HepG2 (cell line): ENCODE results near the gene CKS2. TPM values are rescaled to one million over a fixed set of nuclear protein-coding genes. Genes with fewer than 3 reads are reported as not detected.

Experiments used
- ATAC-seq: fragments of 200-7000 bp; cut with Tn5 transposase; 3 replicates; pipeline ENCODE4 v1.9.1; 2020; ENCODE audit warnings: mild to moderate bottlenecking, moderate library complexity
- BruUV-seq: library from RNA; stranded (reverse); fragments of 400-500 nt; replicated peaks from 2 replicates; lab custom pipeline; 2021; lab: Mats Ljungman, UMichigan
- CTCF ChIA-PET: fragments of 300-600 bp; formaldehyde crosslinking; extraction: SDS; loops from one replicate; lab custom pipeline; 2021; ENCODE audit warnings: low total read pairs, inconsistent platforms, low intra/inter-chr PET ratio; lab: Yijun Ruan, JAX
- POLR2A ChIA-PET: fragments of 350-600 bp; sonication (Branson Sonifier 250); formaldehyde crosslinking; loops from one replicate; lab custom pipeline; 2020; ENCODE audit warnings: antibody characterized with exemption, inconsistent platforms; lab: Yijun Ruan, JAX
- DNase-seq: peaks from one replicate; pipeline ENCODE4 v3.0.0-alpha.2; 2015; ENCODE audit warnings: low spot score
- FAIRE-seq: peaks from 3 replicates; lab custom pipeline; 2011; peaks lifted over from hg19 to GRCh38; lab: Jason Lieb, UNC
- H2AFZ ChIP-seq: one replicate; pipeline ENCODE4 v1.6.1; 2011; ENCODE audit warnings: low read length, inconsistent platforms
- H3K27ac ChIP-seq: fragments of 300-600 bp; 3 replicates; pipeline ENCODE4 v1.8.0; 2011; ENCODE audit warnings: mixed run types, mild to moderate bottlenecking, mixed read lengths, low read length, inconsistent platforms; ENCODE audit not compliant: insufficient read depth; ENCODE audit errors: extremely low read length
- H3K27me3 ChIP-seq, 2 experiments: fragments of 200-600 bp in 1 of 2; 2 replicates in 1 of 2; 3 replicates in 1 of 2; pipeline versions ENCODE4 v1.6.0 to v1.8.0; 2011; ENCODE audit warnings: low read length in 2 of 2, mild to moderate bottlenecking in 2 of 2, moderate library complexity in 2 of 2, inconsistent platforms in 1 of 2; ENCODE audit not compliant: insufficient read depth in 2 of 2, control insufficient read depth in 1 of 2
- H3K36me3 ChIP-seq, 2 experiments: fragments of 200-600 bp in 1 of 2; replicated peaks in 1 of 2; 2 replicates in 1 of 2; 3 replicates in 1 of 2; pipeline versions ENCODE4 v1.5.1 to v1.8.0; 2011; ENCODE audit warnings: low read length in 2 of 2, inconsistent platforms in 1 of 2; ENCODE audit not compliant: insufficient read depth in 2 of 2, control insufficient read depth in 1 of 2
- H3K4me1 ChIP-seq: 2 replicates; pipeline ENCODE4 v1.5.1; 2012; ENCODE audit warnings: low read length, inconsistent platforms; ENCODE audit not compliant: insufficient read depth
- H3K4me2 ChIP-seq: 2 replicates; pipeline ENCODE4 v1.6.0; 2011; ENCODE audit warnings: low read depth, low read length, inconsistent platforms
- H3K4me3 ChIP-seq, 3 experiments: fragments of 200-600 bp in 1 of 3; sonication (generic), shearing (Covaris generic) in 1 of 3; replicated peaks in 1 of 3; 2 replicates each; pipeline ENCODE4 v1.5.1; 2011 to 2016; ENCODE audit warnings: low read length in 3 of 3, inconsistent platforms in 2 of 3, low read depth in 2 of 3, mild to moderate bottlenecking in 2 of 3, control low read depth in 1 of 3, mixed read lengths in 1 of 3; ENCODE audit not compliant: insufficient read depth in 1 of 3
- H3K79me2 ChIP-seq: one replicate; pipeline ENCODE4 v1.6.1; 2011; ENCODE audit warnings: low read length, inconsistent platforms; ENCODE audit not compliant: insufficient read depth
- H3K9ac ChIP-seq: 2 replicates; pipeline ENCODE4 v1.6.0; 2011; ENCODE audit warnings: mild to moderate bottlenecking, low read depth, low read length, inconsistent platforms; ENCODE audit not compliant: insufficient read depth
- H3K9me3 ChIP-seq: 2 replicates; pipeline ENCODE4 v1.5.1; 2012; ENCODE audit warnings: mild to moderate bottlenecking, low read length
- H4K20me1 ChIP-seq: 2 replicates; pipeline ENCODE4 v1.6.0; 2011; ENCODE audit warnings: inconsistent platforms, mild to moderate bottlenecking, low read length, moderate library complexity; ENCODE audit not compliant: insufficient read depth
- FIP1L1 ChIP-seq: fragments of 200-400 bp; formaldehyde crosslinking; IDR thresholded peaks from 2 replicates; pipeline ENCODE4 v1.6.1; 2018; ENCODE audit warnings: low read depth, mild to moderate bottlenecking, low read length, moderate library complexity, borderline replicate concordance; ENCODE audit not compliant: insufficient read depth
- FOXK1 ChIP-seq: sonication (generic); formaldehyde crosslinking; IDR thresholded peaks from 2 replicates; pipeline ENCODE4 v1.4.0; 2020; ENCODE audit warnings: low read depth, missing genetic modification reagents, borderline replicate concordance
- KAT7 ChIP-seq: IDR thresholded peaks from 2 replicates; pipeline ENCODE4 v1.6.1; 2018; ENCODE audit warnings: borderline replicate concordance, missing compliant biosample characterization
- KLF15 ChIP-seq: sonication (generic); formaldehyde crosslinking; IDR thresholded peaks from 2 replicates; pipeline ENCODE4 v1.8.1; 2023; ENCODE audit warnings: borderline replicate concordance, mild to moderate bottlenecking, inconsistent platforms, missing genetic modification reagents, mixed read lengths
- REXO4 ChIP-seq: sonication (generic); formaldehyde crosslinking; IDR thresholded peaks from 2 replicates; pipeline ENCODE4 v1.8.0; 2022; ENCODE audit warnings: missing genetic modification reagents, mild to moderate bottlenecking, borderline replicate concordance
- ZFP82 ChIP-seq: sonication (generic); formaldehyde crosslinking; IDR thresholded peaks from 2 replicates; pipeline ENCODE4 v1.5.1; 2020; ENCODE audit warnings: mild to moderate bottlenecking, missing genetic modification reagents, borderline replicate concordance
- ZNF556 ChIP-seq: sonication (generic); formaldehyde crosslinking; IDR thresholded peaks from 2 replicates; pipeline ENCODE4 v1.4.0; 2020; ENCODE audit warnings: mild to moderate bottlenecking, missing genetic modification reagents, borderline replicate concordance
- ZNF816 ChIP-seq: sonication (generic); formaldehyde crosslinking; IDR thresholded peaks from 2 replicates; pipeline ENCODE4 v1.8.0; 2022; ENCODE audit warnings: missing genetic modification reagents, mild to moderate bottlenecking, borderline replicate concordance
- WGBS: methylation state at CpG from one replicate; pipeline ENCODE4 v1.1.6; 2017; ENCODE audit warnings: low lambda C conversion rate; 5-methylcytosine and 5-hydroxymethylcytosine counted together
- in situ Hi-C: cut with HindIII; loops from 2 replicates; pipeline ENCODE4 v1.10.0; 2017; ENCODE audit warnings: low pct_unique_long_range_greater_than_20kb; ENCODE audit not compliant: extremely low pct_ligation_motif_present
- intact Hi-C: fragments of 100-400 bp; cut with micrococcal nuclease; formaldehyde crosslinking; loops from one replicate; pipeline ENCODE4 v1.10.0; 2022; ENCODE audit not compliant: unreplicated experiment
- polyA plus RNA-seq, 8 experiments: library from polyadenylated mRNA; depleted of rRNA in 3 of 8; stranded (reverse) in 7 of 8; unstranded in 1 of 8; fragments of >200 nt; fragmentation: Illumina TruSeq in 4 of 8; extraction: Trizol in 4 of 8; gene quantifications; 2 replicates each; pipeline versions ENCODE4 v1.2.1 to v1.2.3, GENCODE V29; 2011 to 2016; ENCODE audit warnings: low read depth in 4 of 8, missing spikeins in 1 of 8, mixed read lengths in 1 of 8; ENCODE audit not compliant: insufficient read depth in 1 of 8
- total RNA-seq, 5 experiments: library from RNA; depleted of rRNA; stranded (reverse); fragments of >200 nt; fragmentation: Illumina TruSeq; extraction: Trizol; gene quantifications; 2 replicates each; pipeline ENCODE4 v1.2.3, GENCODE V29; 2016; ENCODE audit warnings: low read depth in 1 of 5
- TF ChIP-seq, protein P1 (sequence below): sonication (generic); formaldehyde crosslinking; IDR thresholded peaks from 2 replicates; pipeline ENCODE4 v1.8.1; 2023; ENCODE audit warnings: mild to moderate bottlenecking, inconsistent platforms, moderate library complexity, missing genetic modification reagents, borderline replicate concordance

Gene CKS2
- total and polyA plus RNA-seq, 2 of the 13 experiments (the other 11 are each of a cell fraction or from before 2014, with no cell fraction given): 251 to 317 TPM

GRCh38 chr9:89346696-89347095 lies 35.7 kb downstream of the CKS2 start (continued):
- TF ChIP-seq ZNF556 (CRISPR knock-in tag): no peak
- TF ChIP-seq ZNF816 (CRISPR knock-in tag): no peak

- POLR2A ChIA-PET: interaction anchor here (0.9 kb wide), 1 partner anchor 31 kb away, joined by 6 read pairs; no protein-coding TSS in a partner anchor
- in situ Hi-C loops: no loop called here
- H2AFZ ChIP-seq: no peak overlapping the region
- ATAC-seq: no peak
- H3K27ac ChIP-seq: no peak overlapping the region
- H3K36me3 ChIP-seq: peaks cover 19 to 61% of the 10 kb centered on the region in 2 experiments
- TF ChIP-seq ZFP82 (CRISPR knock-in tag) (no peak), FIP1L1 (no peak), KAT7 (CRISPR knock-in tag) (no peak), REXO4 (CRISPR knock-in tag) (no peak), KLF15 (CRISPR knock-in tag) (no peak), FOXK1 (no peak)
- TF ChIP-seq, protein P1, sequence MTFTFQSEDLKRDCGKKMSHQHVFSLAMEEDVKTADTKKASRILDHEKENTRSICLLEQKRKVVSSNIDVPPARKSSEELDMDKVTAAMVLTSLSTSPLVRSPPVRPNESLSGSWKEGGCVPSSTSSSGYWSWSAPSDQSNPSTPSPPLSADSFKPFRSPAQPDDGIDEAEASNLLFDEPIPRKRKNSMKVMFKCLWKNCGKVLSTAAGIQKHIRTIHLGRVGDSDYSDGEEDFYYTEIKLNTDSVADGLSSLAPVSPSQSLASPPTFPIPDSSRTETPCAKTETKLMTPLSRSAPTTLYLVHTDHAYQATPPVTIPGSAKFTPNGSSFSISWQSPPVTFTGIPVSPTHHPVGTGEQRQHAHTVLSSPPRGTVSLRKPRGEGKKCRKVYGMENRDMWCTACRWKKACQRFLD: no peak
- intact Hi-C loops: no loop called here
- H3K79me2 ChIP-seq: no peaks in the 10 kb centered on the region
- no TSS peak for BruUV-seq
- H3K9ac ChIP-seq: no peak overlapping the region
- H4K20me1 ChIP-seq: no peaks in the 10 kb centered on the region
- no peak for DNase-seq
- WGBS: 98% methylated on average over 4 of the region's 5 CpGs
- no peak overlapping the region for H3K4me3 ChIP-seq
- CTCF ChIA-PET: no interaction called here
- no peaks in the 10 kb centered on the region for H3K9me3 ChIP-seq
- no peak overlapping the region for H3K4me2 ChIP-seq
- FAIRE-seq: no peak
- peaks cover 26% of the 10 kb centered on the region for H3K4me1 ChIP-seq
- no peaks in the 10 kb centered on the region for H3K27me3 ChIP-seq
These were observed 36.7 kb downstream of the CKS2 start for GRCh38 chr9:89347651-89348050.
